SW480 (cell line): ENCODE measurements around the gene GNB1L.

Experiments
- DNase-seq: peaks from one replicate; pipeline ENCODE4 v3.0.0-alpha.2; 2016; ENCODE audit warnings: low spot score

The GNB1L gene

DNA sequence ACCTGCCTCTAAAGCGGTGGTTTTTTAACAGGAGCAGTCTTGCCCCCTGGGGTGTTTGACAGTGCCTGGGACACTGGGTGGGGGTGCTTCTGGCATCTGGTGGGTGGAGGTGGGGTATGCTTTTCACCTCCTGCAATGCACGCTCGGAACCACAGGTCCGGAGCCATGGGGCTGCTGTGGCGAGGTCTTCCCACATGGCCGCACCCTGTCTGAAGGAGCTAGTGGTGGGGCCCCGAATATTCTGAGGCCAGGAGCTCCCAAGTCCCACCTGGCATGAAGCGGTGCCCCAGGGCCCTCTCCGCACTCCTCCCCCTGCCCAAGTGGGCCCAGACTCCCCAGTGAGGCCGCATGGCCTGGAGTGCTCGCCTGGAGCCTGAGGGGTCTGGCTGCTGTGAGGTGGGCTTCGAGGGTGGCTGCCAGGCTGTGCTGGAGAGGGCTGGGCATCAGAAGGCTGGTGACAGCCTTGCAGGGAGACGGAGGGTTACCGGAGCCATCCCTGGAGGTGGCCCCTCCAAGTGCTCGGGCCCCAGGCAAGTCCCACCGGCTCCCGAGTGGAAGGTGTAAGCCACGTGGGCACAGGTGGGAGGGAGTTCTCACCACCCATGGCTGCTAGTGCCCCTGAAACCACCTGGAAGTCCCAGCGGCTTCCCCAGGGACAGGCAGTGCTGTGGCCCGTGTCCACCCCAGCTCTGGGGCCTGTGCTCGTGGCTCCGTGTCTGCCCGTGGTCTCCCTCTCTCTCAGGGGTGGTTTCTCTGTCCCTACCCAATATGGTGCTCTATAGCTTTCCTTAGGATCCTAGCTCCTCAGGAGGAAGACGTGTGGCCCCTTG is 79.0 kb downstream of the GNB1L start:
- no peak for DNase-seq

- DNase-seq, result no peak
These were observed 80.0 kb downstream of the GNB1L start for GRCh38 chr22:19774628-19775027.

DNA sequence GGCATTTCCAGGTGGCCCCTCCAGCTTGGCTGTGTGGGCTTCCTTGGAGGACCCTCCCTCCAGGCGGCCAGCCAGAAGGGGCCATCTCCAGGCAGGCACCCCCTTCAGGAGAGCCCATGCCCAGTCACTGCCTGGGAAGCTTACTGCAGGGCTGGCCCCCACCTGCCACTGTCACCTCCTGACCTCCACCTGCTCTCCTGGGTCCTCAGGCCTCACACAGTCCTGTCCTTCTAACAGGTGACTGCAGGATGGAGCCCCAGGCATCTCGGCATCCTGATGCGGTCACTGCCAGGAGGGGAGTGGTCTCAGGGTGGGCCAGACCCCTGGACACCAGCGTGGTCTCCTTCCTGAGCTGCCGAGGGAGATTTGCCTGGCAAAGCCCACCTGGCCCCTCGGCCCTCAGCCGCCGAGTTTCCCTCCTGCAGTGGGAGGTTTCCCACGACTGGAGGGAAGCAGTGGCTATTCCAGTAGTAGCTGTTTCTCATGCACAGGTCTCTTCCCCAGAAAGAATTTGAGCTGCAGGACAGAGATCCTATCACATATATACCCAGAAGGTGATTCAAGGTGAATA is 81.1 kb downstream of the GNB1L start:
- DNase-seq, result no peak

- no peak for DNase-seq
These were observed 81.8 kb downstream of the GNB1L start for GRCh38 chr22:19772673-19773469.

GRCh38 chr22:19772422-19772672 is 82.3 kb downstream of the GNB1L start:
- no peak for DNase-seq

- peak; percentile 85 for DNase-seq
These were observed 84.1 kb downstream of the GNB1L start for GRCh38 chr22:19770349-19771220.

DNA sequence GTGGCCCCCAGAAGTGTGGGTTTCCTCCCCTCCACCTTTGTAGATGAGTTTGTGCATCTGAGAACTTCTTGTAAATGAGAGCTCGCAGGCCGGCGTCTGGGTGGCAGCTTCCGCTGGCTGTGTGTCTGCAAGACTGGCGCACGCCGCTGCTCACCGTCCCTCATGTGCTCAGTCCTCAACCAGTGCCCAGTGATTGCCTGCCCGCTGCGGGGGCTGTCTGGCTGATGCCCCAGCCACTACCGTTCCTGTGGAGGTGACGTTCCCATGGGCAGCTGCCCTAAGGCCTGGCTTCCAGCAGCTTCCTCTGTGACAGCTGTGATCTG is 85.3 kb downstream of the GNB1L start:
- DNase-seq, result no peak

- DNase-seq, result peak; percentile 49
These were observed 87.0 kb downstream of the GNB1L start for GRCh38 chr22:19767427-19768341.

DNA sequence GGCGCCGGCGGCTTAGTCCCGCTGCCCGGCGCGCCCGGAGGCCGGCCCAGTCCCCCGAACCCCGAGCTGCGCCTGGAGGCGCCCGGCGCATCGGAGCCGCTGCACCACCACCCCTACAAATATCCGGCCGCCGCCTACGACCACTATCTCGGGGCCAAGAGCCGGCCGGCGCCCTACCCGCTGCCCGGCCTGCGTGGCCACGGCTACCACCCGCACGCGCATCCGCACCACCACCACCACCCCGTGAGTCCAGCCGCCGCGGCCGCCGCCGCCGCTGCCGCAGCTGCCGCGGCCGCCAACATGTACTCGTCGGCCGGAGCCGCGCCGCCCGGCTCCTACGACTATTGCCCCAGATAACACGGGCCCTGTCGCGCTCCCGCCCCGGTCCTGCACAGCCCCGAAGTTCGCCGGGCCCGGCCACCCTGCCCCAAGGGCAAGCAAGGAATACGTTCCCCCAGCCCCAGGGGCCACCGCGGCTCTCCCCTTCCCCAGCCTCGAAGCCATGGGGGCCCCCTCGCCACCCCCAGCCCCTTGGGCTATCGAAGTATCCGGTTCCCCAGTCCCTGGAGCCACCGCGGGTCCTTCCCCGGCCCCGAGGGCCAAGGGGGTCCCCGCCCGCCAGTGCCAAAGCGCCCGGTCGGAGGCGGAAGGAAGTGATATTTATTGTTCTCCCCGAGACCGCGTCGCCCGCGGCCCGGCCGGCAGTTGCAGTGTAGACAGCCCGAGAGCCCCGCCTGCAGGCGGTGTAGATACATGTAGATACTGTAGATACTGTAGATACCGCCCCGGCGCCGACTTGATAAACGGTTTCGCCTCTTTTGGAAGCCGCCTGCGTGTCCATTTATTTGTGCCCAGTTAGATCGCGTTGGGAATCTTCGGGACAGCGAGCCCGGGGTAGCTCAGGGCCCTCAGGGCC is 87.9 kb downstream of the GNB1L start:
- peak; percentile 80 for DNase-seq

DNA sequence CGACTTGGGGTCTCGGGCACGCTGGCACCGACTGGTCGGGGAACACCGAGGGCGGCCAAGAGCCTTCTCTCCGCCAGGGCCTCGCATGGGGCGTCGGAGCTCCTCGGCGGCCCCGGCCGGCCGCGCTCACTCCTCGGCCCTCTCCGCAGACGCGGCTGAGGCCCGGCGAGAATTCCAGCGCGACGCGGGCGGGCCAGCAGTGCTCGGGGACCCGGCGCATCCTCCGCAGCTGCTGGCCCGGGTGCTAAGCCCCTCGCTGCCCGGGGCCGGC is 88.5 kb downstream of the GNB1L start:
- DNase-seq, result no peak

DNA sequence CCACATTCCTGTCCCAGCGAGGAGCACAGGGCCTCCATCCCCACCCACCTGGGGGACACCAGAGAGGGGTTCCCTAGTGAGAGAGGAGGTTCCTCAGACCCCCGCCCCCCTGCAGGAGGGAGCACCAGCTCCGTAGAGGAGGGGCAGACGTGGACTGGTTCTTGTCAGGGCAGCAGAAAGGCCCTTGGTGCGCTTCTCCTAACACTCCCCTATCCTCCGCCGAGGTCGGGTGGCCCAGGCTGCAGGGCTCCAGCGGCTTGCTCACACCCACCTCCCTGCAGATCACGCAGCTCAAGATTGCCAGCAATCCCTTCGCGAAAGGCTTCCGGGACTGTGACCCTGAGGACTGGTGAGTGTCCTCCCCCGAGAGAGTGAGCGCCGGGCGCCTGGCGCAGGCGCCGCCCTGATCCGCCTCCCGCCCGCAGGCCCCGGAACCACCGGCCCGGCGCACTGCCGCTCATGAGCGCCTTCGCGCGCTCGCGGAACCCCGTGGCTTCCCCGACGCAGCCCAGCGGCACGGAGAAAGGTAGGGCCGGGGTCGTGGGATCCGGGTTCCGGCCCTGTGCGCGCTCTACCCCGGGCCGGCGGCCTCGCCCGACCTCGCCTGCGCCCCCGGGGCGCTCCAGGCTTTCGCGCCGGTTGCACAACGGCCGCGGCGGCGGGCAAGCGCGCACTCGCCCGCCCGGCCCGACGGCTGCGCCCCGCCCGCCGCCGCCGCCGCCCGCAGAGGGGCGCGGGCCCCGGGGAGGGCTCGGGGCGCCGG is 89.0 kb downstream of the GNB1L start:
- peak; percentile 13 for DNase-seq

- DNase-seq, result no peak
These were observed 89.8 kb downstream of the GNB1L start for GRCh38 chr22:19764636-19765476.

DNA sequence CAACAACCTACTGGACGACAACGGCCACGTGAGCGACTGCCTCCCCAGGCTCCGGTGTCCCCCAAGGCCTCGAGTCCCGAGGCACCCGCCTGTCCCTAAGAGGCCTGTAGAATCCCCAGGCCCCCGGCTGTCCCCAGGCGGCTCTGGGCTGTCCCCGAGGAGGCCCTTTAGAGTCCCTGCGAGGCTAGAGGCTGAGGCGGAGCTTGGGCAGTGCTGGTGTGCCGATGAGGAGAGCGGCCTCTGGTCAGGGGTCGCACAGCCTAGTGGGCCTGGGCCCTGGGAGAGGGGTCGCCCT is 90.4 kb downstream of the GNB1L start:
- DNase-seq, result no peak

DNA sequence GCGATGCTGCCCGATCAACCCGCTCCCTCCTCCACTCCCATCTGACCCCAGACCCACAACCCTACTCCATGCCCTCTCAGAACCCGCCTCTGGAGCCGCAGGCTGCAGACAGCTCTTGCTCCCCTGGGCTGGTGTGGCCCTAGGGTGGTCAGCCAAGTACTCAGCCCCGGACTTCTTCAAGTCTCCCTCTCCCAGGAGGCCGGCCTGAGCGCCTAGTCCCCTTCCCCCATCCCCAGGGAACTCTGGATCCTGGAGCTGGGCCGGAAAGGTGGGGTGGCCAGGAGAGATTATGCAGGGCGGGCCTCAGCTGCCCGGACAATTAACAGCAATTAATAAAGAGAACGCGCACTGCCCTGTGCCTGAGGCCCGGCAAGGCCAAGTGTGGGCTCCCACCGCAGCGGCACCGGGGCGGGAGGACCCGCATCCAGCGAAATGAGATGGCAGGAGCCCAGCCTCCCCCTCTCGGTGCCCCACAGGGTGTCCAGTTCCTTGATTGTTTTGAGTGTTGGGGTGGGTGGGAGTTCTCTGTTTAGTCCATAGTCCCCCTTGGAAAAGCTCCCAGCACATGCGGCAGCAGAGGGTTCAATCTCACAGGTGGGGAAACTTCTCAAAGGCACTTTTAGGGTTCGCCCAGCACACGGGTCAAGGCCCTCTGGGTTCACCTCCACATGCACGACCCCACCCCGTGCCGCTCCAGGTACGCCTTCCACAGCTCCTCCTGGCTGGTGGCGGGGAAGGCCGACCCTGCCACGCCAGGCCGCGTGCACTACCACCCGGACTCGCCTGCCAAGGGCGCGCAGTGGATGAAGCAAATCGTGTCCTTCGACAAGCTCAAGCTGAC is 91.0 kb downstream of the GNB1L start:
- DNase-seq, result no peak

DNA sequence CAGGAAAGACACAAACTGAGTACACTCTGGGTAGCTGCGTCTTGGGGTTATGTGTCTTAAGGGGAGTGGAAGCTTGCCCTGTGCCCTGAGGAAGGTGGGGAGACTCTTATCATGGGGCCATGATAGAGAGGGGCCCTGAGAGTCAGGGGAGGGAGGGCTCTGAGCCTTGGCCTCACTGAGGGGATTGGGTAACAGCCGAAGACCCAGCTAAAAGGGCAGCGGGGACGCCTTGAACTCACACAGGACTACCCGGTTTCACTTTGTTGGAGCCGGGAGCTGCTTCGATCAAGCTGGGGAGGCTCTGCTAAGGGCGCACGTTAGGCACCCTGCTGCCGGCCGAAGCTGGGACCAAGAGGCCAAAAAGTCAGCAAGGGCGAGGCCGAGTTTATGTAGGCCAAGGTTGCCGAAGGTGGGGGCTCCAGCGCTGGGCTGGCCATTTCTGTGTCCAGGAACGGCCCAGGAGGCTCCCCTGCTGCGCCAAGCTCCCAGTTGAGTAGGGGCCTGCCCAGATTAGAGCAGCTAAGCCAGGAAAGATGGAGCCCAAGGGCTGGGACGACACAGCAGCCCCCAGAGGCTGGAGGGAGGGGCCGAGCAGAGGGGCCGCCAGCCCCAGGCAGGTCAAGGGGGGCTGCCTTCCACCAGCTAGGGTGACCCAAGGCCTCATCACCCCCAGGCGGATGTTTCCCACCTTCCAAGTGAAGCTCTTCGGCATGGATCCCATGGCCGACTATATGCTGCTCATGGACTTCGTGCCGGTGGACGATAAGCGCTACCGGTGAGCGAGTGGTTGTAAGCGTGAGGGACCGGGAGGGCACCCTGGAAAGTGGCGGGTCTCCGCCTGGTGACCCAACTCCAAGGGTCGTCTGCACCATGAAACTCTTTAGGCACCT is 91.9 kb downstream of the GNB1L start:
- DNase-seq, result no peak

GRCh38 chr22:19761725-19762567 is 92.7 kb downstream of the GNB1L start:
- no peak for DNase-seq
